Cardiac muscle cell (in vitro differentiated cells and primary cell): ENCODE data around the gene RPS6KA5. TPM values are rescaled to one million over a fixed set of nuclear protein-coding genes. Genes with fewer than 3 reads are reported as not detected.

Experiments
- DNase-seq, 2 donors: peaks; one replicate each; pipeline versions ENCODE4 v3.0.0 to v3.0.0-alpha.2; 2010 to 2017; ENCODE audit warnings: low read depth in 1 of 2, low spot score in 1 of 2
- H3K27ac ChIP-seq: fragments of 200-600 bp; sonication (generic); 2 replicates; pipeline ENCODE4 v1.5.1; 2016
- H3K27me3 ChIP-seq: fragments of 200-600 bp; sonication (generic); 2 replicates; pipeline ENCODE4 v1.6.0; 2016; ENCODE audit warnings: control low read depth
- H3K36me3 ChIP-seq: fragments of 200-600 bp; sonication (generic); 2 replicates; pipeline ENCODE4 v1.5.1; 2016; ENCODE audit warnings: control low read depth
- H3K4me1 ChIP-seq: fragments of 200-600 bp; sonication (generic); 2 replicates; pipeline ENCODE4 v1.8.1; 2017; ENCODE audit warnings: low read depth, mild to moderate bottlenecking, mixed run types
- H3K4me3 ChIP-seq: fragments of 200-600 bp; sonication (generic); 2 replicates; pipeline ENCODE4 v1.5.1; 2016; ENCODE audit warnings: mild to moderate bottlenecking
- H3K9me3 ChIP-seq: fragments of 200-600 bp; sonication (generic); 2 replicates; pipeline ENCODE4 v1.5.1; 2017; ENCODE audit warnings: low read depth, mild to moderate bottlenecking, control low read depth
- CTCF ChIP-seq: IDR thresholded peaks from 2 replicates; pipeline ENCODE4 v1.5.1; 2012; ENCODE audit warnings: low read depth, mild to moderate bottlenecking, low read length
- polyA plus RNA-seq: library from polyadenylated mRNA; unstranded; fragments of >200 nt; fragmentation: Nextera tagmentation; extraction: Ambion mirVana; gene quantifications from 2 replicates; pipeline ENCODE4 v1.2.1, GENCODE V29; 2016
- total RNA-seq: library from RNA; depleted of rRNA; stranded (reverse); fragments of >200 nt; gene quantifications from 2 replicates; pipeline ENCODE4 v1.2.3, GENCODE V29; 2016

RPS6KA5 gene
- total and polyA plus RNA-seq, 2 experiments from 2014 or later, result 3.3 to 10.9 TPM

- H3K27ac ChIP-seq, result no peak overlapping the region
- no peak for DNase-seq
- H3K27me3 ChIP-seq, result no peaks in the 10 kb centered on the region
- peaks cover 8% of the 10 kb centered on the region for H3K4me1 ChIP-seq
- no peak for TF ChIP-seq CTCF
- H3K9me3 ChIP-seq, result no peaks in the 10 kb centered on the region
- no peak overlapping the region for H3K4me3 ChIP-seq
- no peaks in the 10 kb centered on the region for H3K36me3 ChIP-seq
These were observed 241.7 kb downstream of the RPS6KA5 start for GRCh38 chr14:90818715-90819114.

- DNase-seq, result no peak
- Histone ChIP-seq H3K27ac (no peak overlapping the region), H3K36me3 (no peaks in the 10 kb centered on the region), H3K27me3 (no peaks in the 10 kb centered on the region), H3K4me1 (peaks cover 10% of the 10 kb centered on the region), H3K9me3 (no peaks in the 10 kb centered on the region), H3K4me3 (peak overlapping the region; percentile 13)
- TF ChIP-seq CTCF, result no peak
These were observed 243.6 kb downstream of the RPS6KA5 start for GRCh38 chr14:90816681-90817436.

- Histone ChIP-seq H3K9me3 (no peaks in the 10 kb centered on the region), H3K4me1 (peaks cover 10% of the 10 kb centered on the region), H3K36me3 (no peaks in the 10 kb centered on the region), H3K27me3 (no peaks in the 10 kb centered on the region), H3K27ac (no peak within 1 kb of the TSS), H3K4me3 (peak within 1 kb of the TSS; percentile 81)
- DNase-seq, result peak; percentile 47 to 77
- peak; percentile 27 for TF ChIP-seq CTCF
These were observed 244.4 kb downstream of the RPS6KA5 start, which contains the start of gene TTC7B for GRCh38 chr14:90815822-90816662. TTC7B (minus strand) TSS chr14:90816430; CDS start chr14:90816295, 135 bp downstream.

GRCh38 chr14:90815572-90815821 is 244.9 kb downstream of the RPS6KA5 start:
- Histone ChIP-seq H3K27ac (no peak overlapping the region), H3K4me1 (peaks cover 10% of the 10 kb centered on the region), H3K4me3 (peak overlapping the region; percentile 81), H3K36me3 (no peaks in the 10 kb centered on the region), H3K27me3 (no peaks in the 10 kb centered on the region), H3K9me3 (no peaks in the 10 kb centered on the region)
- TF ChIP-seq CTCF, result no peak
- DNase-seq, result no peak

GRCh38 chr14:90814806-90815571 is 245.5 kb downstream of the RPS6KA5 start:
- Histone ChIP-seq H3K4me1 (peaks cover 10% of the 10 kb centered on the region), H3K27ac (no peak overlapping the region), H3K4me3 (peak overlapping the region; percentile 81), H3K36me3 (no peaks in the 10 kb centered on the region), H3K27me3 (no peaks in the 10 kb centered on the region), H3K9me3 (no peaks in the 10 kb centered on the region)
- DNase-seq, result no peak
- no peak for TF ChIP-seq CTCF
